Mucosa of descending colon (tissue), 3 donors: Measurements from ENCODE around the gene RBM47. TPM values are rescaled to one million over a fixed set of nuclear protein-coding genes. Genes with fewer than 3 reads are reported as not detected.

ENCODE experiments used
- ATAC-seq: fragments of 200-7000 bp; cut with Tn5 transposase; one replicate; pipeline ENCODE4 v1.9.1; 2020; ENCODE audit warnings: mild to moderate bottlenecking, moderate library complexity
- DNase-seq, 3 donors: peaks; one replicate each; pipeline ENCODE4 v3.0.0-alpha.2; 2020
- H3K36me3 ChIP-seq: fragments of 200-600 bp; one replicate; pipeline ENCODE4 v1.8.0; 2021; ENCODE audit warnings: low read depth, mild to moderate bottlenecking
- H3K4me1 ChIP-seq: fragments of 200-600 bp; one replicate; pipeline ENCODE4 v1.8.0; 2021; ENCODE audit warnings: low read depth, mild to moderate bottlenecking
- H3K4me3 ChIP-seq: fragments of 200-600 bp; one replicate; pipeline ENCODE4 v1.8.0; 2021; ENCODE audit warnings: mild to moderate bottlenecking
- H3K9me3 ChIP-seq: fragments of 200-600 bp; one replicate; pipeline ENCODE4 v1.8.0; 2021; ENCODE audit warnings: mild to moderate bottlenecking
- intact Hi-C, 2 donors: fragments of 100-400 bp; cut with DNase I in 1 of 2; cut with micrococcal nuclease in 1 of 2; formaldehyde crosslinking; loops; one replicate each; pipeline versions ENCODE4 v1.11.0 to v1.11.1; 2022; cut with DNase I, micrococcal nuclease
- total RNA-seq, 3 donors: library from RNA; stranded (reverse); fragmentation: NEBNext Ultra II Directional in 2 of 3; extraction: Animal tissue kit (Norgen Biotek cat#: 25700) in 2 of 3; gene quantifications; one replicate each; pipeline versions ENCODE4 v1.2.1 to v1.2.4, GENCODE V29; 2021 to 2023
- TF ChIP-seq, protein P1 (sequence below): fragments of 200-600 bp; IDR thresholded peaks from one replicate; pipeline ENCODE4 v1.8.0; 2022; ENCODE audit warnings: antibody characterized with exemption, mild to moderate bottlenecking
- donor health status: DM: no; HTN: no; CAD: no; lungs with moderate emphysema.
- donor health status: DM: no; HTN: no; CAD: no.
- donor health status: DM: no; HTN: yes; CAD: no.

RBM47 gene
- total RNA-seq, 3 donors from 2014 or later, result 144 to 309 (median 258) TPM

DNA sequence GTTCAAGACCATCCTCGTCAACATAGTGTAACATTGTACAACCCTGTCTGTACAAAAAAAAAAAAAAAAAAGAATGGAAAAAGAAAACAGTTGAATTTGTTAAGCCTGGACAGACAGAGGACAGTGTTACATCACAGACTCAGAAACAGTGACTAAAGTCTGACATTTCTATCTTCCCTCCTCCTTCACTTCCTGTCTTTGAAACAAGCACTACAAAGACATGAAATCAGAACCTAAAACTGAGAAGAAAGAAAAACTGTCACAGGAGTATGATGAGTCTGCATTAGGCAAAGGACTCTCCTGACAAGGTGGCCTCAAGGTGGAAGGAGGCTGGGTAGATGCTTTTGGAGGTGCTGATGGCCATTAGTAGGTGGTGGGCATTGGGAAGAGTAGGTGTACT, 126.7 kb downstream of the RBM47 start:
- intact Hi-C loops, result no loop called here
- peaks cover 33% of the 10 kb centered on the region for H3K4me1 ChIP-seq
- DNase-seq (no peak), ATAC-seq (no peak)
- no peaks in the 10 kb centered on the region for H3K9me3 ChIP-seq
- TF ChIP-seq, protein P1, sequence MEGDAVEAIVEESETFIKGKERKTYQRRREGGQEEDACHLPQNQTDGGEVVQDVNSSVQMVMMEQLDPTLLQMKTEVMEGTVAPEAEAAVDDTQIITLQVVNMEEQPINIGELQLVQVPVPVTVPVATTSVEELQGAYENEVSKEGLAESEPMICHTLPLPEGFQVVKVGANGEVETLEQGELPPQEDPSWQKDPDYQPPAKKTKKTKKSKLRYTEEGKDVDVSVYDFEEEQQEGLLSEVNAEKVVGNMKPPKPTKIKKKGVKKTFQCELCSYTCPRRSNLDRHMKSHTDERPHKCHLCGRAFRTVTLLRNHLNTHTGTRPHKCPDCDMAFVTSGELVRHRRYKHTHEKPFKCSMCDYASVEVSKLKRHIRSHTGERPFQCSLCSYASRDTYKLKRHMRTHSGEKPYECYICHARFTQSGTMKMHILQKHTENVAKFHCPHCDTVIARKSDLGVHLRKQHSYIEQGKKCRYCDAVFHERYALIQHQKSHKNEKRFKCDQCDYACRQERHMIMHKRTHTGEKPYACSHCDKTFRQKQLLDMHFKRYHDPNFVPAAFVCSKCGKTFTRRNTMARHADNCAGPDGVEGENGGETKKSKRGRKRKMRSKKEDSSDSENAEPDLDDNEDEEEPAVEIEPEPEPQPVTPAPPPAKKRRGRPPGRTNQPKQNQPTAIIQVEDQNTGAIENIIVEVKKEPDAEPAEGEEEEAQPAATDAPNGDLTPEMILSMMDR, result no peak
- no peak overlapping the region for H3K4me3 ChIP-seq
- H3K36me3 ChIP-seq, result no peaks in the 10 kb centered on the region

DNA sequence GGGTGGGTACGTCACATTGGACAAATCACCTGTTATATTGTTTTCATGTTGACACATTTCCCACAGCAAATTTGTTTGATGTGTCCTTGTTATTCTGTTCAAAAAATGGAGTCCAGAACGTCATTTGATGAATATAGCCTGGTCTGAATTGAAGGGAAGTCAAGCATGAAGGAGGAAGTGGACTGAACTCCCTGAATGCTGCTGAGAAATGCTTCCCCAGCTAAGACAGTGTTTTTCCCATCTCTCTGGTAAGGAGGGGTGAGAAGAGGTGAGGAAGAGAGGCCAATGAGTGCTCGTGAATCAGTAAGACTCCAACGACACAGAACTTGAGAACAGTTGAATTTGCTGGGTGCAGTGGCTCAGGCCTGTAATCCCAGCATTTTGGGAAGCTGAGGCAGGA, 127.4 kb downstream of the RBM47 start:
- ATAC-seq, result peak; percentile 34

DNA sequence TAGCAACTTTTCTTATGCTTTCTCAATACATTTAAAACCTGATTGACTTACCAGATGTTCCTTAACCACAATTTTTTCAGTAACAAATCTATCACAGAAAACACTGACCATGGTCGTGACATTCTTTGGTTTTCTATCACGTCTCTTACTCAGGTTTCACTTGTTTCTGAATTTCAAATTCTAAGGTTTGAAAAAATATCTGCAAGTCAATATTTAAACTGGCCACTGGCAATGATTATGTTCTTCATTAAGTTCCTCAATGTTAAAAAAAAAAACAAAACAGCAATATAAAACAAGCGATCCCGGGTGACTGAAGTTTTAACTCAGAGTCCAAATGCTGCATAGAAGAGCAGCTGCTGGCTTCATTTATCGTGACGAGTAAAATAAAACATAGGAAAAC, 128.9 kb downstream of the RBM47 start:
- Histone ChIP-seq H3K36me3 (no peaks in the 10 kb centered on the region), H3K9me3 (no peaks in the 10 kb centered on the region), H3K4me1 (peaks cover 33% of the 10 kb centered on the region), H3K4me3 (no peak overlapping the region)
- no peak for DNase-seq
- ATAC-seq, result no peak
- TF ChIP-seq, protein P1, result no peak
- intact Hi-C loops, result no loop called here

More for the DNA sequence above, 127.4 kb downstream of the RBM47 start:
- TF ChIP-seq, protein P1, result no peak
- no peak for DNase-seq
- Histone ChIP-seq H3K36me3 (no peaks in the 10 kb centered on the region), H3K9me3 (no peaks in the 10 kb centered on the region), H3K4me3 (no peak overlapping the region), H3K4me1 (peaks cover 33% of the 10 kb centered on the region)
- intact Hi-C loops, result no loop called here

DNA sequence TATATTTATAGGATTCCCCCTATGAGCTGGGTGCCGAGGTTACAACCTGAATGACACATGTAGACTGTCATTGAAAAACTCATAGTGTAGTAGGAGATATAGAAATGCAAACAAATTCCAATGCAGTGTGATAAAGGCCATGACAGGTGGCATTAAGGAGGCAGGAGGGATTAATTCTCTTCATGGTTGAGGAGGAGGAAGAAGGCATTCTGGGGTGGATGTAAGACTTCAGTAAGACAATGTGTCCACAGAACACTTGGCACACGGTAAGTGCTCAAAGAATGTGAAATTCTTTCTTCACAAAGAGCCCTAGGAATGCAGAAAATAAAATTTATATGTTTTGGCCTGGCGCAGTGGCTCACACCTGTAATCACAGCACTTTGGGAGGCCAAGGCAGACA, 136.5 kb downstream of the RBM47 start:
- Histone ChIP-seq H3K9me3 (no peaks in the 10 kb centered on the region), H3K4me3 (no peak overlapping the region), H3K36me3 (no peaks in the 10 kb centered on the region), H3K4me1 (peaks cover 36% of the 10 kb centered on the region)
- DNase-seq (no peak), ATAC-seq (peak; percentile 6)
- TF ChIP-seq, protein P1, result no peak
- intact Hi-C loops, result no loop called here

DNA sequence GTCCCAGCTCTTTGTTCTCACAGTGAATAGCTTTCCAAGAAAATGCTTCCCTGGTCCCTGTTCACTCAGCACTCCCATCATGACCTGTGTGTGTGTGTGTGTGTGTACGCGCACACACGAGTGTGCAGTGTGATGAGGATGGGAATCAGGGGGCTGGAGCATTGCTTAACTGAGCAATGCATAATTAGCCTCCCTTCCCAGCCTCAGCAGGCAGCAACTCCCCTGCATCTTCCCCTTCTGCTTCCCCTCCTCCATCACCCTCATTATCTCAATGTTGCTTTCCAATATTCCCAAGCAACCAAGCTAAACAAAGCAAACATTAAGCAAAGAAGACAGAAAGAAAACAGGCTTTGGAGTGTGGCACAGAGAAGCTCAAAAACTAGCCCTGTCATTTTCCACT, 137.0 kb downstream of the RBM47 start:
- peak; percentile 43 for ATAC-seq
- TF ChIP-seq, protein P1, result no peak
- intact Hi-C loops, result no loop called here
- H3K4me1 ChIP-seq, result peaks cover 36% of the 10 kb centered on the region
- DNase-seq, result no peak
- H3K9me3 ChIP-seq, result no peaks in the 10 kb centered on the region
- no peaks in the 10 kb centered on the region for H3K36me3 ChIP-seq
- no peak overlapping the region for H3K4me3 ChIP-seq

DNA sequence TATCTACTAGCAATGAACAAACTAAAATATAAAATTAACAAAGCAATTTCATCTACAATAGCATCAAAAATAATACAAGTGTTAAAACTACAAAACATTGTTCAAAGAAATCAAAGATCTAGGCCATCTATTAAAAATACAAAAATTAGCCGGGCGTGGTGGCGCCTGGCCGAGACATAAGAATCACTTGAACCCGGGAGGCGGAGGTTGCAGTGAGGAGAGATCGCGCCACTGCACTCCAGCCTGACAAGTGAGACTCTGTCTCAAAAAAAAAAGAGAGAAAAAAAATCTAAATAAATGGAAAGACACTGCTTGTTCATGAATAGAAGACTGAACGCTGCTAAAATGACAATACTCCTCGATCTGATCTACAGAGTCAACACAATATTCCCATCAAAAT, 139.2 kb downstream of the RBM47 start:
- H3K4me3 ChIP-seq, result no peak overlapping the region

More for the DNA sequence above, 139.2 kb downstream of the RBM47 start:
- H3K4me1 ChIP-seq, result peaks cover 35% of the 10 kb centered on the region
- TF ChIP-seq, protein P1, result no peak
- no peaks in the 10 kb centered on the region for H3K9me3 ChIP-seq
- no peaks in the 10 kb centered on the region for H3K36me3 ChIP-seq
- DNase-seq, result no peak
- intact Hi-C loops, result no loop called here
- ATAC-seq, result no peak
